HG02678 (cell line): ENCODE measurements around the gene THBS2.
"Not testable (repeated sequence)": the region's sequence is repeated elsewhere in the genome, so short reads cannot be mapped to it uniquely, and the experiment has no call there.

Source experiments
- ATAC-seq: cut with Tn5 transposase; IDR thresholded peaks from one replicate; pipeline ENCODE4 v1.9.1; 2021; ENCODE audit warnings: mild to moderate bottlenecking, moderate library complexity; ENCODE audit not compliant: unreplicated experiment

The THBS2 gene

DNA sequence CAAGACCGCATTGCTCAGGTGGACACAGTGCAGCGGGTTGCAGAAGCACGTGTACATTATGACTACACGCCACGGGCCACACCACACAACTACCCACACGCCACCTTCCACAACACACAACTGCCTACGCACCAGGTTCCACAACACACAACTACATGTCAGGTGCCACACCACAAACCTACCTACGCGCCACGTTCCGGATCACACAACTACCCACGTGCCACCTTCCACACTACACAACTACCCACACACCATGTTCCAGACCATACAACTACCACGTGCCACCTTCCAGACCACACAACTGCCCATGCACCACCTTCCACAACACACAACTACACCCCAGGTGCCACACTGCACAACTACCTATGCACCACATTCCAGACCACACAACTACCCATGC is 20.5 kb downstream of the THBS2 start:
- no peak for ATAC-seq

GRCh38 chr6:169232507-169232931 is 21.1 kb downstream of the THBS2 start:
- ATAC-seq, result no peak

DNA sequence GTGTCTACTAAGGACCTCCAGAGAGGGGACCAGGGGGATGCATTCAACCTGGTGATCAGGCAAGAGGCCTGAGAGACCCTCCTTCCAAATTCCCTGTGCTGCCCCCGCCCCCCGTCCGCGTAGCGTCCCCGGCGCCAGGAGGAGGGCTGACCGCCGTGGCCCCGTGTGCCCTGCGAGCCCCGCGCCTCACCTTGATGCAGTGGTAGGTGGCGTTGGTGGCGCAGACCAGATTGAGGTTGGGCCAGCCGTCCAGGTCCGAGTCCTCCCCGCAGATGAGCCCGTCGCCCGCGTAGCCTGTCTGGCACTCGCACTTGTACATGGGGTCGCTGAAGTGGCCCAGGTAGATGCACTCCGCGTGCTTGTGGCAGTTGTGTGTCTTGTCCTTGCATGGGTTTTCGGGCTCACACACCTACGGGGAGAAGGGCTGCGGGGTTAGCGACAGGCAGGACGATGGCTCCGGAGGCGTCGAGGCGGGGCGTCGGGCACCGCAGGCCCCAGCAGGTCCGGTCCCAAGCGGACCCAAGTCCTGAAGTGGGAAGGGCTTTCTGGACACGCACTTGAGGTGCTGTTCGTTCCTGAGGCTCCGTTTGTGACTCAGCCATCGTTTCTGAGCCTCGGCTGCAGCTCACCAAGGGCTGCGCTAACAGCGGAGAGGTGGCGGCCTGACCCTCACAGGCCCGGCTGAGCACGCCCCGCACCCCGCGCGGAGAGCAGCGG is 21.7 kb downstream of the THBS2 start:
- ATAC-seq, result no peak

- ATAC-seq, result no peak
Observed at GRCh38 chr6:169230946-169231789, 22.5 kb downstream of the THBS2 start.

DNA sequence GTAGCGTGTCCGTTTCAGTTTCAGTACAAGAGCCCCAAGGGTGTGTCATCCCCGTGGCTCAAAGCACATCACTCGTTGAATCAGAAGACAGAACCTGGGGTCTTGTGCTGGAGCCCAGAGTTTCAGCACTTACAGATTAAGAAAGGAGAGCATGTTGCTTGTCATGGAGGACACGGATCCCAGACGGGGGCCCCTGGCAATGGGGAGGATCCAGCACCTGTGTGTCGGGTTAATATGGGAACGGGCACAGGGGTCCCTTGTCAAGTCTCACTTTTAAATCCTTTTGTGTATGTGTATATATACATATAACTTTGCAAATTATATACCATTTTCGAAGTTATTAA is 23.4 kb downstream of the THBS2 start:
- no peak for ATAC-seq

DNA sequence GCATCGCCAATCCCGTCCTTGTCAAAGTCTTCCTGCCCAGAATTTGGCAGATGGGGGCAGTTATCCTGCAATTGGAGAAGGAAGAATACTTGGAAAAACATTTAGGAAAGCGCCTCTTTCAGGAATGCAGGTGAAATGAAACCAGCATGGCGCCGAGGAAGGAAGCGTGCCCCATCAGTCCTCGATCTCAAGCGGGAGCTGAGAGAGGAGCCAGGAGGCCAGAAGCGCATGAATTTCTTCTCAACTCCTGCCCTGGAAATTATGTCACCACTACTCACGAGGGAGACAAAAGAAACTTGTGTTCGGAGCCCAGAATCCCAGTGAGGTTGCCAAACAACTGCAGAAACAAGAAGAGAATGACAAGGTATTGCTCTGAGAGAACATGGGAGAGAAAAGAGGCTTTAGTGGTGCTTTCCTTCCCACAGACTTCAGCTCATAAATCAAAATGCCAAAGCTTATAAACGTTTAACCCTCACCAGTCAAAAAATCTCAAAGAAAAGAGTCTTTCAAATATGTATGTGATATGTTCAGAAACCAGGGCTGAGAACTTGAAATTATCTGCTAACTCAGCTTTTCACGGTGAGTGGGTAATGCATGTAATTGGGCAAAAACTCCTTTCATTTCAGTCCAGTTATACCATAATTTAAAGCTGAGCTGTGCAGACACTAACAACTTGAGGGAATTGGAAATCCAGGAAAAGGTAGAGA is 23.9 kb downstream of the THBS2 start:
- no peak for ATAC-seq

DNA sequence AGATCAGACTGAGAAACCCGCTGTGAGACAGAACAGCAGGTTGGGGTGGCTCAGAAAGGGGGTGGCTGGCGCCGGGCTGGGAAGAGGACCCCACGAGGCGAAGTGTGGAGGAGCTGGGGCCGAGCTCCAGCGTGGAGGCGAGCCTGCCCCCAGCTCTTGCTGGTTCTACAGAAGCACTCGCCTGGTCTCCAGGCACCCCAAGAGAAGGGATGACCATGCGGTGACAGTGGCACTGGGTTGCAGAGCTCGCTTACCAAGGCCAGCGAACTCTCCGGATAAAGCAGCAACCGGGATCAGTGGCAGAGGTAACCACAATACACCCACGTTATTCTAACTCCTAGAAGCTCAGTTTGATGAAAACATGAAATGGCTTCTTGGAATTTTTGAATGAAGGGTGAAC is 26.5 kb downstream of the THBS2 start:
- no peak for ATAC-seq

- ATAC-seq, result no peak
Observed at GRCh38 chr6:169225887-169226286, 27.8 kb downstream of the THBS2 start.

DNA sequence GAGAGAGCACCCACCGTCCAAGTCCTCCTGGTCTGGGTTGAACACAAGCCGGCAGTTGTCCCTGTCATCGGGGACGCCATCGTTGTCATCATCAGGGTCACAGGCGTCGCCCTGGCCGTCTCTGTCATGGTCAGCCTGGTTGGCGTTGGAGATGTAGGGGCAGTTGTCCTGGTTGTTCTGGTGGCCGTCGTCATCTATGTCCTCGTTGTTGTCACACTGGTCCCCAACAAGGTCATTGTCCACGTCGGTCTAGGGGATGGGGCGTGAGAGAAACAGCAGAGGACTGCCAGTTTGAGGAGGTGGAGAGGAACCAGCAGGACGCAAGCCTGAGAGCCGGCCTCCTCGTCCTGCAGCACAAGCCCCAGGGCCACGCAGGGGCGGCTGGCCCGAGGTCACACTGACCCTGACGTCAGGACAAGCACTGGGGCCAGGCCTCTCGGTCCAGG is 28.5 kb downstream of the THBS2 start:
- no peak for ATAC-seq

DNA sequence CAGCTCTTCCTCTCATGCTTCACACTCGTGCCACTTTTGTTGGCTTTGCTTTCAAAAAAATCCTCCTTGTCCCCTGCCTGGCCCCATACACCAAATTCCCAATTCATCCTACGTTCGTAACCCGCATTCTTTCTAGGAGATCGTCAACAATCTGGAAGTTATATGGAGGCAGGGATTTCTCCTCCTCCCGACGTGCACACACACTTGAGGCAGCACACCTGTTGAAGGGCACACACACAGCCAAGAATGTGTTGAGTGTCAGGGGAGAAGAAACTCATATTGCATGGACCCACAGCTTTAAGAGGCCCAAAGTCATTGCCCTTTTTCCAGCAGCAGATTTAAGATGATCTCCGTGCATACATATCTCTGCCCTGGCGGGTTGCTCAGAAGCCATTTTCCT is 28.9 kb downstream of the THBS2 start:
- ATAC-seq, result no peak

GRCh38 chr6:169224185-169224695 is 29.4 kb downstream of the THBS2 start:
- no peak for ATAC-seq

DNA sequence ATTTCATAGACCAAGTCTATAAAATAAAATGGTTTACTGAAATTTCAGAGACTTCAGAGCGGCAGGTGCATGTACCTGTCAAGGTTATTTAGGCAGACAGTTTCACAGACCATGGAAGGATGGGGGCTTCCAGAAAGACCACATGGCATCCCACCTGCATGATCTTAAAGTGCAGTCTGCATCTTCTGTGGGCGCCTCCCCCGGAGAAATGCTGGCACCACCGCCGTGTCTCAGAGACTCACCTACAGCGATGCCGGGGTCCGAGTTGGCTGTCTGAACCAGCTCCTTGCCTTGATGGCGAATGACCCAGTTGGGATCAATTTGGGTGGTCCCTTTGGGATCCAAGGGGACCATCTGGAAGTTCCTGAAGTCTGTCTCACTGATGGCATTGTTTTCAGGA is 30.6 kb downstream of the THBS2 start:
- ATAC-seq, result no peak

- no peak for ATAC-seq
Observed at GRCh38 chr6:169222126-169222525, 31.5 kb downstream of the THBS2 start.

DNA sequence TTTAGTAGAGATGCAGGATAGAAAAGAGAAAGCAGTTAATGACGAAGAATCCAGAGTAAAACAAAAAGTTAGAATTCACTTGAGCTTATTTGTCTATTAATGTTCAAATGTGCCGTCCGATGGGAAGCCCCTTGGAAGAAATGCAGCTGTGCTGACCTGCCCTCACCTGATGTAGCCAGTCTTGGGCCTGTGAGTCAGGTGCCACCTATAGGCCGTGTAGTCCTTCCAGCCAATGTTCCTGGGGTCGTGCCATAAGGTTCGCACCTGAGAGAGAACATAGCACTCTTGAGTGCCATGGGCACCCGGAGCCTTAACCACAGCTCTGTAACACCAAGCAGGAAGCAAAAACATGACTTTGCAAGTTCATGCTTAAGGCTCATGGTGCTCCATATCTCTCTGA is 32.4 kb downstream of the THBS2 start:
- ATAC-seq, result no peak

- no peak for ATAC-seq
Observed at GRCh38 chr6:169220068-169220964, 33.3 kb downstream of the THBS2 start.

DNA sequence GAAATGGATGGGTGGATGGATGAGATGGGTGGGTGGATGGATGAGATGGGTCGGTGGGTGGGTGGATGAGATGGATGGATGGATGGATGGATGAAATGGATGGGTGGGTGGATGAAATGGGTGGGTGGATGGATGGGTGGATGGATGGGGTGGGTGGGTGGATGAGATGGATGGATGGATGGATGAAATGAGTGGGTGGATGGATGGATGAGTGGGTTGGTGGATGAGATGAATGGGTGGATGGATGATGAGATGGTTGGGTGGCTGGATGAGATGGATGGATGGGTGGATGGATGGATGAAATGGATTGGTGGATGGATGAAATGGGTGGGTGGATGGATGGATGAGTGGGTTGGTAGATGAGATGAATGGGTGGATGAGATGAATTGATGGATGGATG is 35.7 kb downstream of the THBS2 start:
- no peak for ATAC-seq

- ATAC-seq, result no peak
Observed at GRCh38 chr6:169216830-169217229, 36.8 kb downstream of the THBS2 start.

GRCh38 chr6:169215201-169215681 is 38.4 kb downstream of the THBS2 start:
- no peak for ATAC-seq

GRCh38 chr6:169214789-169215188 is 38.9 kb downstream of the THBS2 start:
- not testable (repeated sequence) for ATAC-seq

DNA sequence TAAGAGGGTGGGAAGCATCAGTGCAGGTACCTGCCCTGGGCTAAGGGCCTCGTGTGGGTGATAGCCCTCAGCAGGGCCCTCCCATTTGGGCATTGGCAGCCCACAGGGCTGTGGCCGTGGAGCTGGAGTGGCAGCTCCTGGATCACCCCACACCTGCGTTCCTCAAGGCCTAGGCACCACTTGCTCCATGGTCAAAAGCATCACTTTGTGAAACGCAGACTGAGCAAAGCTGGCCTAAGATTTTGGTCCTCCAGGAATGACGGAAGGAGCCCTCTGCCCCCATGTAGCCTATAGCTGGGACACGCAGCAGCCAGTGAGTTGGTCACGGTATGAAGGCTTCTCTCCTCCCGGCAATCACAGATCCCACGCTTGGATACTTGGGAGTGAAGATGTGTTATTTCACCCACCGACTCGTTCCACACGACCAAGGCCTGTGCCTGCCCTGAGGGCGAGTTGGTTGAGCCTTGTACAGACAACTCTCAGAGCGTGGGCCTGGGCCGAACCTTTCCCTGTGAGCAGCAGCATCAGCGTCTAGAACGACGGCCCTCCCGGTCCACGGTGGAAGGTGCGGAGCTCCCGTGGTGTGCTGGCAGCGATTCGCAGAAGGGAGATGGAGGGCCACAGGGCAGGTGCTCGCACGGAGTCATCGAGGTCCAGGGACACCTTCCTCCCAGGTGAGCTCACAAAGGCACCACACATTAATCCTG is 39.7 kb downstream of the THBS2 start:
- ATAC-seq, result no peak
